ENCODE measurements around the gene SPX. TPM values are rescaled to one million over a fixed set of nuclear protein-coding genes. Genes with fewer than 3 reads are reported as not detected.

Gene SPX
- polyA plus RNA-seq, 2 of the 4 experiments (the other 2 are of a cell fraction), result 2.9 to 39.8 TPM

DNA sequence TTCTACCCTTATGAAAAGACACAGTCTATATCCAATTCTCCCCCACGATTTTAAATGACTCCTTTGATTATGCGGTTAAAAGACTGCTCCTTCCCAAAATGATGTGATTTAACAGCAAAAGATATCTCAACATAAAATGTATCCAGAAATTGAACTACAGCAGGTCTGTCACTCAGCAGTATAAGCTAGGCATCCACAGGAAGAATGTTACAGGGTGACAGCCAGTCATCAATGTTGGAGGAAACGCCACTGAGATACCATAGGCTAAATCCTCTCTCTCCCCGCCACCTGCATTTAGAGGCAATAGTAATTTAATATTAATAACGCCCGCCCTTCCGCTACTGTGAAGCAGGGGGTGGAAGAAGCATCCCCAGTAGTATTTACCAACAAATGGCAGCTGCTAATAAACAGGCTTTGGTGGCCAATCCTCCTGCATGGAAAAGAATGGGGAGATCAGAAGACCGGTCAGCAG lies 25.3 kb upstream of the SPX start:
- Histone ChIP-seq H3K27ac (peak overlapping the region; percentile 78 to 80), H3K4me1 (peaks cover 31% of the 10 kb centered on the region), H3K4me3 (peak overlapping the region; percentile 96), H3K9me3 (no peaks in the 10 kb centered on the region), H3K4me2 (peak overlapping the region; percentile 77)
- TF ChIP-seq JUNB (IDR thresholded peaks at IDR 0.05) (no peak), NPAS2 (CRISPR knock-in tag; IDR thresholded peaks at IDR 0.05; ENCODE audit: borderline replicate concordance) (no peak), CEBPB (IDR thresholded peaks at IDR 0.05) (no peak), HOXA7 (CRISPR knock-in tag; IDR thresholded peaks at IDR 0.05) (0 out of 2 replicates have a peak, but pooled peaks have one; percentile 42)
- WGBS (ENCODE audit: missing lambda C conversion rate), result 14% methylated on average over 8 of the region's 8 CpGs
- ATAC-seq (peak in 1 of 2 experiments; percentile 2; a peak in 1 of 6 replicates), FAIRE-seq (no peak), DNase-seq (ENCODE audit: low read depth in 1 of 2, low spot score in 1 of 2) (no peak)
- POLR2A ChIA-PET, result interaction anchor here (0.6 to 2.3 kb wide), 8 partner anchors 10 to 161 kb away, joined by 3 to 18 read pairs (median 6); partner anchors contain the start of genes LDHB, PYROXD1 and SPX
- CTCF ChIA-PET, result interaction anchor here (1.2 kb wide), 1 partner anchor 252 kb away, joined by 3 read pairs; no protein-coding TSS in a partner anchor

DNA sequence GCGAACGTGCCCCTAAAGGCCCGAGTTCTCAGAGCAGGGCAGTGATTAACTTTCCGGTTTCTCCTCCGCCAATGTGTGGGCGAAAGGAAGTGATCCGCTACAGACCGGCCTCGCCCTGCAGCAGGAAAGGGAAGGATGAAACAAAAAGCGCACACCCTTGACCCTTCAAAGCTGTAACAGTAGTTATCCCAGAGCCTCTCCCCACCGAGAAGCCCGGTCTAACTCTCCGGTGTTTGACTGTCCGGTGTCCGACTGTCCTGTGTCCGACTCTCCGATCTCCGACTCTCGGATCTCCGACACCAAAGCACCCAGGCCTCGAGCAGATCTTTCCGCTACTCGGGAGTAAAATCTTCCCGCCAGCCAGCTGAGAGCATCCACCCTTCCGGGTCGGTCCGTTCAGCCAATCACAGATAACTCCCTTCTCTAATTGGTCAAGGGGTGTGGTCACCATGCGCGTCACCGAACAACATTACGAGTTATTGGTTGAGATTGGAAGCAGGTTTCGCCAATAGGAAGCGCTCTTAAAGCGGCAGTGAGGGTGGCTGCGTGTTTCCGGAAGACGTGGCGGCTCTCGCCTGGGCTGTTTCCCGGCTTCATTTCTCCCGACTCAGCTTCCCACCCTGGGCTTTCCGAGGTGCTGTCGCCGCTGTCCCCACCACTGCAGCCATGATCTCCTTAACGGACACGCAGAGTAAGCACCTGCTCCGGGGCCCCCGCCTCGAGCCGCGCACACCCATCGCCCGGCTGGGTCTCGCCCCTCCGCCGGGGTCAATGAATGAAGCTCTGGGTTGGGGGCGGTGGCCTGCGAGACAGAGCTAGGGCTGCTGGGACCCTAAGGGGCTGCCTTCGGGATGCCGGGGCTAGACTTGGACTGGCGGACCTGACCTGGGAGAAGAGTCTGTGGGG lies 24.6 kb upstream of the SPX start, which contains the start of the genes GOLT1B and RECQL:
Gene GOLT1B (plus strand): TSS at position 532 of the 906 bp plus-strand sequence. CDS start 135 bp downstream, at position 667.
Gene RECQL (minus strand): TSS at position 378 of the 906 bp plus-strand sequence. CDS start 2,065 bp downstream, outside the sequence.
- Histone ChIP-seq H3K4me3 (peak within 1 kb of the TSS; percentile 96), H3K4me2 (peak within 1 kb of the TSS; percentile 82), H3K4me1 (peaks cover 31% of the 10 kb centered on the region), H3K9me3 (no peaks in the 10 kb centered on the region), H3K27ac (peak within 1 kb of the TSS; percentile 93 to 94)
- WGBS (ENCODE audit: missing lambda C conversion rate), result 2% methylated on average over 50 of the region's 61 CpGs
- DNase-seq (ENCODE audit: low read depth in 1 of 2, low spot score in 1 of 2) (peak; percentile 96 to 99), FAIRE-seq (peak; percentile 86), ATAC-seq (peak; percentile 98)
- ChIA-PET POLR2A (interaction anchor here (0.6 to 2.3 kb wide), 10 partner anchors 9 to 179 kb away, joined by 3 to 18 read pairs (median 4); partner anchors contain the start of genes LDHB, PYROXD1 and SPX), CTCF (interaction anchor here (1.1 to 1.2 kb wide), 2 partner anchors 209 to 253 kb away, joined by 3 read pairs; no protein-coding TSS in a partner anchor)
- TF ChIP-seq FOSB (CRISPR knock-in tag; IDR thresholded peaks at IDR 0.05) (0 out of 2 replicates have a peak, but pooled peaks have one; percentile 55), SMC3 (IDR thresholded peaks at IDR 0.05) (no peak), CEBPB (IDR thresholded peaks at IDR 0.05) (no peak), MAFK (IDR thresholded peaks at IDR 0.05; ENCODE audit: partially characterized antibody) (peak; percentile 51), POLR2A (IDR thresholded peaks at IDR 0.05; ENCODE audit: low read length) (peak; percentile 46), CBX8 (IDR thresholded peaks at IDR 0.05) (no peak), ZFP36 (IDR thresholded peaks at IDR 0.05; ENCODE audit: borderline replicate concordance, partially characterized antibody) (no peak), MYC (IDR thresholded peaks at IDR 0.05; ENCODE audit: borderline replicate concordance, low read length) (peak; percentile 38; the same call in 1 of the 2 replicates), NPAS2 (CRISPR knock-in tag; IDR thresholded peaks at IDR 0.05; ENCODE audit: borderline replicate concordance) (no peak), HOXB13 (CRISPR knock-in tag; IDR thresholded peaks at IDR 0.05; ENCODE audit: low read depth) (no peak), PBX3 (IDR thresholded peaks at IDR 0.05) (peak; percentile 68), MAX (IDR thresholded peaks at IDR 0.05) (peak; percentile 94), HDAC2 (IDR thresholded peaks at IDR 0.05) (no peak), ESRRA (IDR thresholded peaks at IDR 0.05; ENCODE audit: borderline replicate concordance, low read length) (no peak), NFE2L2 (conservative IDR thresholded peaks at IDR 0.05; ENCODE audit: low read length) (no peak), TFCP2L1 (CRISPR knock-in tag; IDR thresholded peaks at IDR 0.05) (peak; percentile 47; the same call in 1 of the 2 replicates), RNF2 (IDR thresholded peaks at IDR 0.05; ENCODE audit: borderline replicate concordance, low read depth) (no peak), CBX2 (IDR thresholded peaks at IDR 0.05; ENCODE audit: borderline replicate concordance, low read depth) (no peak), RFX5 (IDR thresholded peaks at IDR 0.05) (peak; percentile 71), ZC3H11A (IDR thresholded peaks at IDR 0.05) (no peak), SREBF2 (IDR thresholded peaks at IDR 0.05) (no peak), HES2 (IDR thresholded peaks at IDR 0.05) (no peak), HOXB5 (CRISPR knock-in tag; IDR thresholded peaks at IDR 0.05) (no peak), EHF (CRISPR knock-in tag; IDR thresholded peaks at IDR 0.05) (0 out of 2 replicates have a peak, but pooled peaks have one; percentile 35), KDM5A (IDR thresholded peaks at IDR 0.05) (peak; percentile 82), POLR2AphosphoS2 (conservative IDR thresholded peaks at IDR 0.05; ENCODE audit: low read length) (no peak), CHD2 (IDR thresholded peaks at IDR 0.05; ENCODE audit: low read length, partially characterized antibody) (no peak), HOXA7 (CRISPR knock-in tag; IDR thresholded peaks at IDR 0.05) (no peak), CHD4 (IDR thresholded peaks at IDR 0.05; ENCODE audit: borderline replicate concordance) (no peak), MAZ (IDR thresholded peaks at IDR 0.05; ENCODE audit: borderline replicate concordance, low read depth, low read length) (no peak)
- TF ChIP-seq, protein P1, sequence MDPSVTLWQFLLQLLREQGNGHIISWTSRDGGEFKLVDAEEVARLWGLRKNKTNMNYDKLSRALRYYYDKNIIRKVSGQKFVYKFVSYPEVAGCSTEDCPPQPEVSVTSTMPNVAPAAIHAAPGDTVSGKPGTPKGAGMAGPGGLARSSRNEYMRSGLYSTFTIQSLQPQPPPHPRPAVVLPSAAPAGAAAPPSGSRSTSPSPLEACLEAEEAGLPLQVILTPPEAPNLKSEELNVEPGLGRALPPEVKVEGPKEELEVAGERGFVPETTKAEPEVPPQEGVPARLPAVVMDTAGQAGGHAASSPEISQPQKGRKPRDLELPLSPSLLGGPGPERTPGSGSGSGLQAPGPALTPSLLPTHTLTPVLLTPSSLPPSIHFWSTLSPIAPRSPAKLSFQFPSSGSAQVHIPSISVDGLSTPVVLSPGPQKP (IDR thresholded peaks at IDR 0.05; ENCODE audit: low read depth, low read length), result no peak
- TF ChIP-seq, protein P2, sequence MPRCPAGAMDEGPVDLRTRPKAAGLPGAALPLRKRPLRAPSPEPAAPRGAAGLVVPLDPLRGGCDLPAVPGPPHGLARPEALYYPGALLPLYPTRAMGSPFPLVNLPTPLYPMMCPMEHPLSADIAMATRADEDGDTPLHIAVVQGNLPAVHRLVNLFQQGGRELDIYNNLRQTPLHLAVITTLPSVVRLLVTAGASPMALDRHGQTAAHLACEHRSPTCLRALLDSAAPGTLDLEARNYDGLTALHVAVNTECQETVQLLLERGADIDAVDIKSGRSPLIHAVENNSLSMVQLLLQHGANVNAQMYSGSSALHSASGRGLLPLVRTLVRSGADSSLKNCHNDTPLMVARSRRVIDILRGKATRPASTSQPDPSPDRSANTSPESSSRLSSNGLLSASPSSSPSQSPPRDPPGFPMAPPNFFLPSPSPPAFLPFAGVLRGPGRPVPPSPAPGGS (IDR thresholded peaks at IDR 0.05), result peak; percentile 33; the same call in 1 of the 3 replicates
